A673 (cell line): Measurements from ENCODE around the gene CCDC92. TPM values are rescaled to one million over a fixed set of nuclear protein-coding genes. Genes with fewer than 3 reads are reported as not detected.

Source experiments
- BruUV-seq: library from RNA; stranded (reverse); fragments of 400-500 nt; replicated peaks from 2 replicates; lab custom pipeline; 2021; lab: Mats Ljungman, UMichigan
- CTCF ChIA-PET: fragments of 300-600 bp; sonication (Branson Sonifier 250); formaldehyde crosslinking; loops from one replicate; lab custom pipeline; 2022; ENCODE audit warnings: antibody characterized with exemption; lab: Charles Lee
- POLR2A ChIA-PET: fragments of 300-600 bp; sonication (Branson Sonifier 250); formaldehyde crosslinking; loops from one replicate; lab custom pipeline; 2022; ENCODE audit warnings: antibody characterized with exemption; ENCODE audit not compliant: low non-redundant PET; lab: Charles Lee
- DNase-seq: peaks from one replicate; pipeline ENCODE4 v3.0.0-alpha.2; 2015; ENCODE audit warnings: low spot score
- H3K27ac ChIP-seq: fragments of 200-600 bp; sonication (generic); 2 replicates; pipeline ENCODE4 v1.5.1; 2016; ENCODE audit warnings: mixed run types, low read depth, mild to moderate bottlenecking, mixed read lengths, antibody characterized with exemption, low read length; ENCODE audit not compliant: poor library complexity, severe bottlenecking
- H3K27me3 ChIP-seq: fragments of 200-600 bp; sonication (generic); replicated peaks from 2 replicates; pipeline ENCODE4 v1.6.1; 2017; ENCODE audit warnings: mixed run types, low read depth, mild to moderate bottlenecking, mixed read lengths, antibody characterized with exemption, low read length; ENCODE audit not compliant: insufficient read depth, poor library complexity
- H3K36me3 ChIP-seq: fragments of 200-600 bp; sonication (generic); 2 replicates; pipeline ENCODE4 v1.6.1; 2016; ENCODE audit warnings: mixed run types, mild to moderate bottlenecking, mixed read lengths, antibody characterized with exemption, low read length; ENCODE audit not compliant: insufficient read depth, poor library complexity, severe bottlenecking
- H3K4me1 ChIP-seq: fragments of 200-600 bp; sonication (generic); 2 replicates; pipeline ENCODE4 v1.6.1; 2017; ENCODE audit warnings: mixed run types, mild to moderate bottlenecking, mixed read lengths, antibody characterized with exemption, low read length; ENCODE audit not compliant: insufficient read depth, poor library complexity, severe bottlenecking
- H3K4me3 ChIP-seq: fragments of 200-600 bp; sonication (generic); 2 replicates; pipeline ENCODE4 v1.5.1; 2016; ENCODE audit warnings: low read depth, mixed run types, mild to moderate bottlenecking, mixed read lengths, low read length; ENCODE audit not compliant: poor library complexity, severe bottlenecking
- H3K9me3 ChIP-seq: fragments of 200-600 bp; sonication (generic); 2 replicates; pipeline ENCODE4 v1.6.1; 2016; ENCODE audit warnings: mixed run types, low read depth, mild to moderate bottlenecking, mixed read lengths, antibody characterized with exemption, low read length; ENCODE audit not compliant: poor library complexity, severe bottlenecking
- EZH2 ChIP-seq: fragments of 200-600 bp; sonication (generic); IDR thresholded peaks from 2 replicates; pipeline ENCODE4 v1.6.1; 2017; ENCODE audit warnings: borderline replicate concordance, low read depth, mild to moderate bottlenecking, mixed read lengths, antibody characterized with exemption, low read length; ENCODE audit not compliant: poor library complexity, severe bottlenecking
- intact Hi-C: fragments of 100-400 bp; cut with micrococcal nuclease; formaldehyde crosslinking; loops from one replicate; pipeline ENCODE4 v1.10.0; 2022; ENCODE audit not compliant: unreplicated experiment
- total RNA-seq: library from RNA; stranded (reverse); gene quantifications from 2 replicates; pipeline ENCODE4 v1.2.3, GENCODE V29; 2021
- TF ChIP-seq, protein P1 (sequence below): fragments of 300-800, 200-600 bp; sonication (generic); conservative IDR thresholded peaks from 2 replicates; pipeline ENCODE4 v1.5.1; 2017; ENCODE audit warnings: low read depth, mild to moderate bottlenecking, antibody characterized with exemption, low read length, moderate library complexity, mixed read lengths

Gene CCDC92
- total RNA-seq, 1 experiment from 2014 or later: 28.7 TPM

DNA sequence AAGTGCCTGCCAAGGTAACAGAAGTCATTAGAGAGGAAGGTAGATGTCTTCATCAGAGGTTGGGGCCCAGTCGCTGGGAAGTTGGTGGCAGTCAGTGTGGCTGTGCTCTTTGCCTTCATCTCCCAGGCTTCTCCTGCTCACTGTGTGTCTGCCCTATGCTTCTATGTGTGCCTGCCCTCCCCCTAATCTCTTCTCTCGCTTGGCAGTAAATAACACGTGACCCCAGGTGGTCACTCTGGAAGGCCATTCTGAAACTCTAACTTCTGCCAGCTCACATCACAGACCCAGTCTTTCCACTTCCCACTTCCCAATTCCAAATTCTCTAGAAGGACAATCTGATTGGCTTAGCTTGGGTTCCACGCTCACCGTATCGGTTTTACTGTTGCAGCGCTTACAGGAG is 9.6 kb upstream of the CCDC92 start:
- intact Hi-C loops: no loop called here
- peaks cover 13% of the 10 kb centered on the region for H3K4me1 ChIP-seq
- H3K9me3 ChIP-seq: no peaks in the 10 kb centered on the region
- CTCF ChIA-PET: no interaction called here
- no peak overlapping the region for H3K27ac ChIP-seq
- no peaks in the 10 kb centered on the region for H3K27me3 ChIP-seq
- H3K4me3 ChIP-seq: no peak overlapping the region
- H3K36me3 ChIP-seq: peaks cover 11% of the 10 kb centered on the region
- TF ChIP-seq, protein P1, sequence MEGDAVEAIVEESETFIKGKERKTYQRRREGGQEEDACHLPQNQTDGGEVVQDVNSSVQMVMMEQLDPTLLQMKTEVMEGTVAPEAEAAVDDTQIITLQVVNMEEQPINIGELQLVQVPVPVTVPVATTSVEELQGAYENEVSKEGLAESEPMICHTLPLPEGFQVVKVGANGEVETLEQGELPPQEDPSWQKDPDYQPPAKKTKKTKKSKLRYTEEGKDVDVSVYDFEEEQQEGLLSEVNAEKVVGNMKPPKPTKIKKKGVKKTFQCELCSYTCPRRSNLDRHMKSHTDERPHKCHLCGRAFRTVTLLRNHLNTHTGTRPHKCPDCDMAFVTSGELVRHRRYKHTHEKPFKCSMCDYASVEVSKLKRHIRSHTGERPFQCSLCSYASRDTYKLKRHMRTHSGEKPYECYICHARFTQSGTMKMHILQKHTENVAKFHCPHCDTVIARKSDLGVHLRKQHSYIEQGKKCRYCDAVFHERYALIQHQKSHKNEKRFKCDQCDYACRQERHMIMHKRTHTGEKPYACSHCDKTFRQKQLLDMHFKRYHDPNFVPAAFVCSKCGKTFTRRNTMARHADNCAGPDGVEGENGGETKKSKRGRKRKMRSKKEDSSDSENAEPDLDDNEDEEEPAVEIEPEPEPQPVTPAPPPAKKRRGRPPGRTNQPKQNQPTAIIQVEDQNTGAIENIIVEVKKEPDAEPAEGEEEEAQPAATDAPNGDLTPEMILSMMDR: no peak
- TF ChIP-seq EZH2: no peak
- no peak for DNase-seq
- no TSS peak for BruUV-seq
- POLR2A ChIA-PET: no interaction called here

DNA sequence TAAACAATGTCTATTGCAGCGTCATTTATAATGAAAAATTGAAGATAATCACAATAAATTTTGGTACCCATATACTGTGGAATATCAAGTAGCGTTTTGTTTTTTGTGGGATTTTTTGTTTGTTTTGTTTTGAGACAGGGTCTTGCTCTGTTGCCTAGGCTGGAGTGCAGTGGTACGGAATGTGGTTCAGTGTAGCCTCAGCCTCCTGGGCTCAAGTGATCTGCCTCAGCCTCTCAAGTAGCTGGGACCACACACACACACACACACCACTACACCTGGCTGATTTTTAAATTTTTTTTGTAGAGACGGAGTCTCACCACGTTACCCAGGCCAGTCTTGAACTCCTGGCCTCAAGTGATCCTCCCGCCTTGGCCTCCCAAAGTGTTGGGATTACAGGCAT is 6.9 kb upstream of the CCDC92 start:
- POLR2A ChIA-PET: interaction anchor here (0.7 kb wide), 1 partner anchor 416 kb away, joined by 5 read pairs; no protein-coding TSS in a partner anchor
- no peaks in the 10 kb centered on the region for H3K27me3 ChIP-seq
- peaks cover 29% of the 10 kb centered on the region for H3K36me3 ChIP-seq
- TF ChIP-seq EZH2: no peak
- H3K9me3 ChIP-seq: no peaks in the 10 kb centered on the region
- intact Hi-C loops: no loop called here
- CTCF ChIA-PET: no interaction called here
- no TSS peak for BruUV-seq
- peaks cover 9% of the 10 kb centered on the region for H3K4me1 ChIP-seq
- H3K4me3 ChIP-seq: no peak overlapping the region
- DNase-seq: no peak
- no peak overlapping the region for H3K27ac ChIP-seq

DNA sequence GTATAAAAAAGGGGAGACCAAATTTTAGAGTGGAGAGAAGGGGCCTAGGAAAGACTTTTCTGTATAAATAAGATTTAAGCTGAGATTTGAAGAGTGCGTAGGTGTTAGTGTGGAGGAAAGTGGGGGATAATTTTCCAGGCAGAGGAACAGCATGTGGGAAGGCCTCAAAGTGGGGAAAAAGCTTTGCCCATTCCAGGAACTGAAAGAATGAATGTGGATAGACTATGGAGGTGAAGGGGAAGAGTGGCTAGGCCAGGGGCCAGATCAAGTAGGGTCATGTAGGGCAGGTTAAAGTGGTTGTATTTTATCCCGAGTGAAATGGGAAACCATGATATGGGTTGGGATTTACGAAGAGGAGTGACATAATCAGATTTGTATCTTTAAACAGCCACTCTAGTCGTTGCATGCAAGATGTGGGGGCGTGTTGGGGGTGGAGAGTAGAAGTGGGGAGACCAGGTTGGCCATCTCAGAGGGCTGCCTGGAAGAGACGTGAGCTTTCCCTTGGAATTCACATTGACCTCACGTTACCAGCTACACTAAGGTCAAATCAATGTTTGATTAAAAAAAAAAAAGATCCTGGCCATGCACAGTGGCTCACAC is 3.7 kb upstream of the CCDC92 start:
- DNase-seq: no peak
- ChIA-PET POLR2A (no interaction called here), CTCF (no interaction called here)
- Histone ChIP-seq H3K9me3 (no peaks in the 10 kb centered on the region), H3K27ac (no peak overlapping the region), H3K36me3 (peaks cover 29% of the 10 kb centered on the region), H3K4me3 (no peak overlapping the region), H3K27me3 (no peaks in the 10 kb centered on the region), H3K4me1 (peaks cover 15% of the 10 kb centered on the region)
- intact Hi-C loops: no loop called here
- BruUV-seq: no TSS peak
- TF ChIP-seq, protein P1: no peak
- no peak for TF ChIP-seq EZH2
